H9 (cell line): ENCODE measurements around the gene NCL. TPM values are rescaled to one million over a fixed set of nuclear protein-coding genes. Genes with fewer than 3 reads are reported as not detected.

ENCODE experiments used
- DNase-seq: peaks from one replicate; pipeline ENCODE4 v3.0.0-alpha.2; 2017
- H2AFZ ChIP-seq: one replicate; pipeline ENCODE4 v1.6.1; 2013; ENCODE audit warnings: mild to moderate bottlenecking, low read length, control low read depth, moderate library complexity
- H2AK5ac ChIP-seq: 2 replicates; pipeline ENCODE4 v1.6.1; 2013; ENCODE audit warnings: low read length, control low read depth, mixed read lengths; ENCODE audit not compliant: insufficient read length
- H2BK120ac ChIP-seq: one replicate; pipeline ENCODE4 v1.6.1; 2013; ENCODE audit warnings: low read depth, mild to moderate bottlenecking, low read length, control low read depth, inconsistent platforms; ENCODE audit not compliant: poor library complexity, severe bottlenecking
- H2BK12ac ChIP-seq: 2 replicates; pipeline ENCODE4 v1.6.1; 2013; ENCODE audit warnings: low read length, control low read depth, mixed read lengths, low read depth; ENCODE audit not compliant: insufficient read length
- H2BK15ac ChIP-seq: 2 replicates; pipeline ENCODE4 v1.6.1; 2013; ENCODE audit warnings: low read depth, low read length, control low read depth
- H2BK20ac ChIP-seq: one replicate; pipeline ENCODE4 v1.6.1; 2013; ENCODE audit warnings: low read depth, mild to moderate bottlenecking, low read length, control low read depth, inconsistent platforms; ENCODE audit not compliant: poor library complexity, severe bottlenecking
- H2BK5ac ChIP-seq: 2 replicates; pipeline ENCODE4 v1.6.1; 2013; ENCODE audit warnings: low read length, control low read depth, mixed read lengths; ENCODE audit not compliant: insufficient read length
- H3K14ac ChIP-seq: 2 replicates; pipeline ENCODE4 v1.6.1; 2013; ENCODE audit warnings: low read length, control low read depth; ENCODE audit not compliant: insufficient read depth
- H3K18ac ChIP-seq: 2 replicates; pipeline ENCODE4 v1.6.1; 2013; ENCODE audit warnings: low read depth, mild to moderate bottlenecking, mixed read lengths, low read length, control low read depth; ENCODE audit not compliant: insufficient read length
- H3K23ac ChIP-seq: 2 replicates; pipeline ENCODE4 v1.6.1; 2013; ENCODE audit warnings: low read length, control low read depth, mixed read lengths, low read depth; ENCODE audit not compliant: insufficient read length
- H3K23me2 ChIP-seq: 2 replicates; pipeline ENCODE4 v1.6.1; 2013; ENCODE audit warnings: low read depth, mild to moderate bottlenecking, mixed read lengths, low read length, control low read depth; ENCODE audit not compliant: insufficient read length, poor library complexity, severe bottlenecking
- H3K27ac ChIP-seq: 2 replicates; pipeline ENCODE4 v1.5.1; 2013; ENCODE audit warnings: low read length, control low read depth, mixed read lengths, low read depth; ENCODE audit not compliant: insufficient read length
- H3K27me3 ChIP-seq: 2 replicates; pipeline ENCODE4 v1.6.1; 2013; ENCODE audit warnings: low read length, control low read depth, inconsistent platforms; ENCODE audit not compliant: insufficient read depth
- H3K4ac ChIP-seq: 2 replicates; pipeline ENCODE4 v1.6.1; 2013; ENCODE audit warnings: low read depth, mild to moderate bottlenecking, control low read depth, inconsistent platforms, low read length, moderate library complexity
- H3K4me1 ChIP-seq: 2 replicates; pipeline ENCODE4 v1.6.1; 2013; ENCODE audit warnings: low read length, control low read depth, inconsistent platforms; ENCODE audit not compliant: insufficient read depth
- H3K4me2 ChIP-seq: 2 replicates; pipeline ENCODE4 v1.6.1; 2013; ENCODE audit warnings: low read length, control low read depth, mixed read lengths; ENCODE audit not compliant: insufficient read length, insufficient read depth
- H3K56ac ChIP-seq: 2 replicates; pipeline ENCODE4 v1.6.1; 2013; ENCODE audit warnings: low read depth, mild to moderate bottlenecking, mixed read lengths, low read length, control low read depth; ENCODE audit not compliant: insufficient read length
- H3K79me1 ChIP-seq: 2 replicates; pipeline ENCODE4 v1.6.1; 2013; ENCODE audit warnings: low read depth, mild to moderate bottlenecking, moderate library complexity, low read length, control low read depth, inconsistent platforms; ENCODE audit not compliant: insufficient read depth, poor library complexity, severe bottlenecking
- H3K79me2 ChIP-seq: 2 replicates; pipeline ENCODE4 v1.6.1; 2013; ENCODE audit warnings: low read length, control low read depth, inconsistent platforms; ENCODE audit not compliant: insufficient read depth
- H3K9ac ChIP-seq: 2 replicates; pipeline ENCODE4 v1.6.1; 2013; ENCODE audit warnings: low read length, control low read depth, mixed read lengths; ENCODE audit not compliant: insufficient read length; ENCODE audit errors: extremely low read depth
- H3K9me3 ChIP-seq: one replicate; pipeline ENCODE4 v1.6.1; 2013; ENCODE audit warnings: low read depth, low read length, inconsistent platforms; ENCODE audit not compliant: control insufficient read depth
- H3T11ph ChIP-seq: one replicate; pipeline ENCODE4 v1.6.1; 2013; ENCODE audit warnings: mild to moderate bottlenecking, low read length, control low read depth, inconsistent platforms
- H4K20me1 ChIP-seq: one replicate; pipeline ENCODE4 v1.6.1; 2013; ENCODE audit not compliant: control insufficient read depth, insufficient read length, insufficient read depth
- H4K5ac ChIP-seq: 2 replicates; pipeline ENCODE4 v1.6.1; 2013; ENCODE audit warnings: low read depth, mild to moderate bottlenecking, mixed read lengths, low read length, control low read depth; ENCODE audit not compliant: insufficient read length
- H4K8ac ChIP-seq: replicated peaks from 2 replicates; pipeline ENCODE4 v1.6.1; 2013; ENCODE audit warnings: low read length, control low read depth, mixed read lengths, low read depth; ENCODE audit not compliant: insufficient read length
- H4K91ac ChIP-seq: 2 replicates; pipeline ENCODE4 v1.6.1; 2013; ENCODE audit warnings: low read depth, mild to moderate bottlenecking, moderate library complexity, mixed read lengths, low read length, control low read depth; ENCODE audit not compliant: insufficient read length
- H3K27ac Mint-ChIP-seq, 3 experiments: 2 replicates in 2 of 3; 3 replicates in 1 of 3; pipeline ENCODE4 v1.8.0; 2020 to 2021; ENCODE audit warnings: mixed read lengths in 3 of 3, mild to moderate bottlenecking in 1 of 3, moderate library complexity in 1 of 3
- H3K27me3 Mint-ChIP-seq: 2 replicates; pipeline ENCODE4 v1.8.0; 2021; ENCODE audit warnings: low read depth, mild to moderate bottlenecking, moderate library complexity, mixed read lengths
- H3K36me3 Mint-ChIP-seq, 3 experiments: 2 replicates in 2 of 3; 3 replicates in 1 of 3; pipeline ENCODE4 v1.8.0; 2020 to 2021; ENCODE audit warnings: low read depth in 3 of 3, mixed read lengths in 3 of 3; ENCODE audit not compliant: insufficient read depth in 1 of 3
- H3K4me1 Mint-ChIP-seq, 2 experiments: 2 replicates each; pipeline ENCODE4 v1.8.0; 2020; ENCODE audit warnings: mixed read lengths in 2 of 2
- H3K4me3 Mint-ChIP-seq, 2 experiments: 2 replicates in 1 of 2; 3 replicates in 1 of 2; pipeline ENCODE4 v1.8.0; 2020 to 2021; ENCODE audit warnings: mild to moderate bottlenecking in 2 of 2, mixed read lengths in 2 of 2, moderate library complexity in 1 of 2
- H3K9me3 Mint-ChIP-seq, 2 experiments: 2 replicates in 1 of 2; 3 replicates in 1 of 2; pipeline ENCODE4 v1.8.0; 2020; ENCODE audit warnings: mild to moderate bottlenecking in 2 of 2, mixed read lengths in 2 of 2, moderate library complexity in 1 of 2
- CTCF ChIP-seq: fragments of 200-600 bp; sonication (generic); conservative IDR thresholded peaks from 3 replicates; pipeline ENCODE4 v1.8.0; 2021; ENCODE audit warnings: antibody characterized with exemption, mild to moderate bottlenecking
- WGBS: extraction: QIAGEN DNeasy Blood & Tissue Kit; methylation state at CpG from one replicate; pipeline ENCODE4 v1.1.7; 2013; ENCODE audit warnings: missing lambda C conversion rate, low lambda C conversion rate, mixed read lengths; ENCODE audit not compliant: insufficient read length; ENCODE audit errors: extremely low coverage; 5-methylcytosine and 5-hydroxymethylcytosine counted together
- total RNA-seq: library from RNA; stranded (reverse); gene quantifications from 2 replicates; pipeline ENCODE4 v1.2.1, GENCODE V29; 2021

The NCL gene
- total RNA-seq, 1 experiment from 2014 or later, result 1,269 TPM

DNA sequence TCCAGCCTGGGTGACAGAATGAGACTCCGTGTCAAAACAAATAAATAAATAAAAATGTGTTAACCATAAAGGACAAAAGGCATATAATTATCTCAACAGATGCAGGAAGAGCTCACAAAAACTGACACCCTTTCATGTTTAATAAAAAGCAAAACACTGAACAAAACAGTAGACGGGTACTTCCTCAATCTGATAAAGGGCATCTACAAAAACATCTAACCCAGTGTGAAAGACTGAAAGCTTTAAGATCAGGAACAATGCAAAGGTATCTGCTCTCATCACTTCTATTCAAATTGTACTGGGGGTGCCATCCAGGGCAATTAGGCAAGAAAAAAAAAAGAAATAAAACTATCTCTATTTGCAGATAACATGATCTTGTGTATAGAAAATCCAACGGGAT lies 11.7 kb upstream of the NCL start:
- H3K4ac ChIP-seq, result no peak overlapping the region
- no peak overlapping the region for H2BK20ac ChIP-seq
- no peak overlapping the region for H2AK5ac ChIP-seq
- no peaks in the 10 kb centered on the region for H3K79me2 ChIP-seq
- Mint-ChIP-seq H3K9me3 (no peaks in the 10 kb centered on the region), H3K27ac (no peak overlapping the region), H3K4me3 (no peak overlapping the region), H3K36me3 (no peaks in the 10 kb centered on the region), H3K27me3 (peaks cover 6% of the 10 kb centered on the region; the same call in 1 of the 2 replicates), H3K4me1 (peaks cover 0 to 2% of the 10 kb centered on the region in 2 experiments; a peak in 1 of 4 replicates)
- no peak overlapping the region for H3K56ac ChIP-seq
- H3K27me3 ChIP-seq, result no peaks in the 10 kb centered on the region
- no peak overlapping the region for H2BK120ac ChIP-seq
- H3K27ac ChIP-seq, result no peak overlapping the region
- no peak overlapping the region for H4K8ac ChIP-seq
- H2AFZ ChIP-seq, result no peak overlapping the region
- no peak for TF ChIP-seq CTCF
- H2BK12ac ChIP-seq, result no peak overlapping the region
- no peak overlapping the region for H3K14ac ChIP-seq
- H4K20me1 ChIP-seq, result no peaks in the 10 kb centered on the region
- H4K91ac ChIP-seq, result no peak overlapping the region
- H3K18ac ChIP-seq, result no peak overlapping the region
- H2BK15ac ChIP-seq, result no peak overlapping the region
- H3K23ac ChIP-seq, result no peak overlapping the region
- no peak for DNase-seq
- no peak overlapping the region for H3T11ph ChIP-seq
- no peak overlapping the region for H3K4me2 ChIP-seq
- H3K23me2 ChIP-seq, result no peaks in the 10 kb centered on the region
- no peaks in the 10 kb centered on the region for H3K9me3 ChIP-seq
- no peak overlapping the region for H3K9ac ChIP-seq
- H3K4me1 ChIP-seq, result no peaks in the 10 kb centered on the region
- H3K79me1 ChIP-seq, result no peaks in the 10 kb centered on the region
- no peak overlapping the region for H2BK5ac ChIP-seq
- H4K5ac ChIP-seq, result no peak overlapping the region
- WGBS, result no CpG with 5 or more reads among the region's 3 CpGs
